ENCODE results near the gene SLC5A1. TPM values are rescaled to one million over a fixed set of nuclear protein-coding genes. Genes with fewer than 3 reads are reported as not detected.

Gene SLC5A1
- total and polyA plus RNA-seq, 2 experiments from 2014 or later, result 0.03 TPM; not detected in 1

DNA sequence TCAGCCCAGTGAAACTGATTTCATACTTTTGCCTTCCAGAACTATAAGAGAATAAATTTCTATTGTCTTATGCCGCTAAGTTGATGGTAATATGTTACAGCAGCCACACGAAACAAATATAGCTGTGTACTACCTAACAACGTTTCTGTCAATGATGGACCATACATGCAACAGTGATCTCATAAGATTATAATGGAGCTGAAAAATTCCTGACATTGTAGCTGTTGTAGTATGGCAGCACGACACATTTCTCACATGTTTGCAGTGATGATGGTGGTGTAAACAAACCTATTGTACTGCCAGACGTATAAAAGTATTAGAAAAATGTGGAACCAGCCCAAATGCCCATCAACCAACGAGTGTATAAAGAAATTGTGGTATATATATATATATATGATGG is 5.8 kb upstream of the SLC5A1 start:
- Histone ChIP-seq H3K79me2 (replicated peaks; ENCODE audit: insufficient read depth) (no peaks in the 10 kb centered on the region), H2AFZ (no peak overlapping the region), H3K4me2 (no peak overlapping the region), H3K9me2 (ENCODE audit: insufficient read depth) (peaks cover under 1% of the 10 kb centered on the region; the same call in 1 of the 2 replicates), H3K4me1 (ENCODE audit: insufficient read depth) (no peaks in the 10 kb centered on the region), H3F3A (replicated peaks; ENCODE audit: low read depth) (no peaks in the 10 kb centered on the region), H3K36me3 (ENCODE audit: insufficient read depth) (no peaks in the 10 kb centered on the region), H3K27me3 (ENCODE audit: insufficient read depth) (no peaks in the 10 kb centered on the region), H3K27ac (ENCODE audit: low read depth) (no peak overlapping the region), H4K20me1 (replicated peaks; ENCODE audit: insufficient read depth) (no peaks in the 10 kb centered on the region), H3K4me3 (no peak overlapping the region)
- ATAC-seq (no peak), DNase-seq (ENCODE audit: low spot score) (no peak)
- Mint-ChIP-seq H3K9me3 (no peaks in the 10 kb centered on the region), H3K36me3 (ENCODE audit: low read depth) (no peaks in the 10 kb centered on the region), H3K27ac (no peak overlapping the region), H3K4me3 (no peak overlapping the region), H3K4me1 (0 out of 3 replicates have a peak, but pooled peaks cover under 1% of the 10 kb centered on the region), H3K27me3 (ENCODE audit: insufficient read depth, low read depth, poor library complexity) (peaks cover 4% of the 10 kb centered on the region)
- TF ChIP-seq, protein P1, sequence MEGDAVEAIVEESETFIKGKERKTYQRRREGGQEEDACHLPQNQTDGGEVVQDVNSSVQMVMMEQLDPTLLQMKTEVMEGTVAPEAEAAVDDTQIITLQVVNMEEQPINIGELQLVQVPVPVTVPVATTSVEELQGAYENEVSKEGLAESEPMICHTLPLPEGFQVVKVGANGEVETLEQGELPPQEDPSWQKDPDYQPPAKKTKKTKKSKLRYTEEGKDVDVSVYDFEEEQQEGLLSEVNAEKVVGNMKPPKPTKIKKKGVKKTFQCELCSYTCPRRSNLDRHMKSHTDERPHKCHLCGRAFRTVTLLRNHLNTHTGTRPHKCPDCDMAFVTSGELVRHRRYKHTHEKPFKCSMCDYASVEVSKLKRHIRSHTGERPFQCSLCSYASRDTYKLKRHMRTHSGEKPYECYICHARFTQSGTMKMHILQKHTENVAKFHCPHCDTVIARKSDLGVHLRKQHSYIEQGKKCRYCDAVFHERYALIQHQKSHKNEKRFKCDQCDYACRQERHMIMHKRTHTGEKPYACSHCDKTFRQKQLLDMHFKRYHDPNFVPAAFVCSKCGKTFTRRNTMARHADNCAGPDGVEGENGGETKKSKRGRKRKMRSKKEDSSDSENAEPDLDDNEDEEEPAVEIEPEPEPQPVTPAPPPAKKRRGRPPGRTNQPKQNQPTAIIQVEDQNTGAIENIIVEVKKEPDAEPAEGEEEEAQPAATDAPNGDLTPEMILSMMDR (conservative IDR thresholded peaks at IDR 0.05; ENCODE audit: low read depth in 2 of 2), result no peak
- TF ChIP-seq, protein P2, sequence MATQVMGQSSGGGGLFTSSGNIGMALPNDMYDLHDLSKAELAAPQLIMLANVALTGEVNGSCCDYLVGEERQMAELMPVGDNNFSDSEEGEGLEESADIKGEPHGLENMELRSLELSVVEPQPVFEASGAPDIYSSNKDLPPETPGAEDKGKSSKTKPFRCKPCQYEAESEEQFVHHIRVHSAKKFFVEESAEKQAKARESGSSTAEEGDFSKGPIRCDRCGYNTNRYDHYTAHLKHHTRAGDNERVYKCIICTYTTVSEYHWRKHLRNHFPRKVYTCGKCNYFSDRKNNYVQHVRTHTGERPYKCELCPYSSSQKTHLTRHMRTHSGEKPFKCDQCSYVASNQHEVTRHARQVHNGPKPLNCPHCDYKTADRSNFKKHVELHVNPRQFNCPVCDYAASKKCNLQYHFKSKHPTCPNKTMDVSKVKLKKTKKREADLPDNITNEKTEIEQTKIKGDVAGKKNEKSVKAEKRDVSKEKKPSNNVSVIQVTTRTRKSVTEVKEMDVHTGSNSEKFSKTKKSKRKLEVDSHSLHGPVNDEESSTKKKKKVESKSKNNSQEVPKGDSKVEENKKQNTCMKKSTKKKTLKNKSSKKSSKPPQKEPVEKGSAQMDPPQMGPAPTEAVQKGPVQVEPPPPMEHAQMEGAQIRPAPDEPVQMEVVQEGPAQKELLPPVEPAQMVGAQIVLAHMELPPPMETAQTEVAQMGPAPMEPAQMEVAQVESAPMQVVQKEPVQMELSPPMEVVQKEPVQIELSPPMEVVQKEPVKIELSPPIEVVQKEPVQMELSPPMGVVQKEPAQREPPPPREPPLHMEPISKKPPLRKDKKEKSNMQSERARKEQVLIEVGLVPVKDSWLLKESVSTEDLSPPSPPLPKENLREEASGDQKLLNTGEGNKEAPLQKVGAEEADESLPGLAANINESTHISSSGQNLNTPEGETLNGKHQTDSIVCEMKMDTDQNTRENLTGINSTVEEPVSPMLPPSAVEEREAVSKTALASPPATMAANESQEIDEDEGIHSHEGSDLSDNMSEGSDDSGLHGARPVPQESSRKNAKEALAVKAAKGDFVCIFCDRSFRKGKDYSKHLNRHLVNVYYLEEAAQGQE (IDR thresholded peaks at IDR 0.05; ENCODE audit: unreplicated experiment), result no peak
- TF ChIP-seq, protein P3, sequence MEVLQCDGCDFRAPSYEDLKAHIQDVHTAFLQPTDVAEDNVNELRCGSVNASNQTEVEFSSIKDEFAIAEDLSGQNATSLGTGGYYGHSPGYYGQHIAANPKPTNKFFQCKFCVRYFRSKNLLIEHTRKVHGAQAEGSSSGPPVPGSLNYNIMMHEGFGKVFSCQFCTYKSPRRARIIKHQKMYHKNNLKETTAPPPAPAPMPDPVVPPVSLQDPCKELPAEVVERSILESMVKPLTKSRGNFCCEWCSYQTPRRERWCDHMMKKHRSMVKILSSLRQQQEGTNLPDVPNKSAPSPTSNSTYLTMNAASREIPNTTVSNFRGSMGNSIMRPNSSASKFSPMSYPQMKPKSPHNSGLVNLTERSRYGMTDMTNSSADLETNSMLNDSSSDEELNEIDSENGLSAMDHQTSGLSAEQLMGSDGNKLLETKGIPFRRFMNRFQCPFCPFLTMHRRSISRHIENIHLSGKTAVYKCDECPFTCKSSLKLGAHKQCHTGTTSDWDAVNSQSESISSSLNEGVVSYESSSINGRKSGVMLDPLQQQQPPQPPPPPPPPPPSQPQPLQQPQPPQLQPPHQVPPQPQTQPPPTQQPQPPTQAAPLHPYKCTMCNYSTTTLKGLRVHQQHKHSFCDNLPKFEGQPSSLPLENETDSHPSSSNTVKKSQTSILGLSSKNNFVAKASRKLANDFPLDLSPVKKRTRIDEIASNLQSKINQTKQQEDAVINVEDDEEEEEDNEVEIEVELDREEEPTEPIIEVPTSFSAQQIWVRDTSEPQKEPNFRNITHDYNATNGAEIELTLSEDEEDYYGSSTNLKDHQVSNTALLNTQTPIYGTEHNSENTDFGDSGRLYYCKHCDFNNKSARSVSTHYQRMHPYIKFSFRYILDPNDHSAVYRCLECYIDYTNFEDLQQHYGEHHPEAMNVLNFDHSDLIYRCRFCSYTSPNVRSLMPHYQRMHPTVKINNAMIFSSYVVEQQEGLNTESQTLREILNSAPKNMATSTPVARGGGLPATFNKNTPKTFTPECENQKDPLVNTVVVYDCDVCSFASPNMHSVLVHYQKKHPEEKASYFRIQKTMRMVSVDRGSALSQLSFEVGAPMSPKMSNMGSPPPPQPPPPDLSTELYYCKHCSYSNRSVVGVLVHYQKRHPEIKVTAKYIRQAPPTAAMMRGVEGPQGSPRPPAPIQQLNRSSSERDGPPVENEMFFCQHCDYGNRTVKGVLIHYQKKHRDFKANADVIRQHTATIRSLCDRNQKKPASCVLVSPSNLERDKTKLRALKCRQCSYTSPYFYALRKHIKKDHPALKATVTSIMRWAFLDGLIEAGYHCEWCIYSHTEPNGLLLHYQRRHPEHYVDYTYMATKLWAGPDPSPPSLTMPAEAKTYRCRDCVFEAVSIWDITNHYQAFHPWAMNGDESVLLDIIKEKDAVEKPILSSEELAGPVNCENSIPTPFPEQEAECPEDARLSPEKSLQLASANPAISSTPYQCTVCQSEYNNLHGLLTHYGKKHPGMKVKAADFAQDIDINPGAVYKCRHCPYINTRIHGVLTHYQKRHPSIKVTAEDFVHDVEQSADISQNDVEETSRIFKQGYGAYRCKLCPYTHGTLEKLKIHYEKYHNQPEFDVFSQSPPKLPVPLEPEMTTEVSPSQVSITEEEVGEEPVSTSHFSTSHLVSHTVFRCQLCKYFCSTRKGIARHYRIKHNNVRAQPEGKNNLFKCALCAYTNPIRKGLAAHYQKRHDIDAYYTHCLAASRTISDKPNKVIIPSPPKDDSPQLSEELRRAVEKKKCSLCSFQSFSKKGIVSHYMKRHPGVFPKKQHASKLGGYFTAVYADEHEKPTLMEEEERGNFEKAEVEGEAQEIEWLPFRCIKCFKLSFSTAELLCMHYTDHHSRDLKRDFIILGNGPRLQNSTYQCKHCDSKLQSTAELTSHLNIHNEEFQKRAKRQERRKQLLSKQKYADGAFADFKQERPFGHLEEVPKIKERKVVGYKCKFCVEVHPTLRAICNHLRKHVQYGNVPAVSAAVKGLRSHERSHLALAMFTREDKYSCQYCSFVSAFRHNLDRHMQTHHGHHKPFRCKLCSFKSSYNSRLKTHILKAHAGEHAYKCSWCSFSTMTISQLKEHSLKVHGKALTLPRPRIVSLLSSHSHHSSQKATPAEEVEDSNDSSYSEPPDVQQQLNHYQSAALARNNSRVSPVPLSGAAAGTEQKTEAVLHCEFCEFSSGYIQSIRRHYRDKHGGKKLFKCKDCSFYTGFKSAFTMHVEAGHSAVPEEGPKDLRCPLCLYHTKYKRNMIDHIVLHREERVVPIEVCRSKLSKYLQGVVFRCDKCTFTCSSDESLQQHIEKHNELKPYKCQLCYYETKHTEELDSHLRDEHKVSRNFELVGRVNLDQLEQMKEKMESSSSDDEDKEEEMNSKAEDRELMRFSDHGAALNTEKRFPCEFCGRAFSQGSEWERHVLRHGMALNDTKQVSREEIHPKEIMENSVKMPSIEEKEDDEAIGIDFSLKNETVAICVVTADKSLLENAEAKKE (CRISPR knock-in tag; IDR thresholded peaks at IDR 0.05), result no peak
- TF ChIP-seq, protein P4, sequence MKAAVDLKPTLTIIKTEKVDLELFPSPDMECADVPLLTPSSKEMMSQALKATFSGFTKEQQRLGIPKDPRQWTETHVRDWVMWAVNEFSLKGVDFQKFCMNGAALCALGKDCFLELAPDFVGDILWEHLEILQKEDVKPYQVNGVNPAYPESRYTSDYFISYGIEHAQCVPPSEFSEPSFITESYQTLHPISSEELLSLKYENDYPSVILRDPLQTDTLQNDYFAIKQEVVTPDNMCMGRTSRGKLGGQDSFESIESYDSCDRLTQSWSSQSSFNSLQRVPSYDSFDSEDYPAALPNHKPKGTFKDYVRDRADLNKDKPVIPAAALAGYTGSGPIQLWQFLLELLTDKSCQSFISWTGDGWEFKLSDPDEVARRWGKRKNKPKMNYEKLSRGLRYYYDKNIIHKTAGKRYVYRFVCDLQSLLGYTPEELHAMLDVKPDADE (IDR thresholded peaks at IDR 0.05), result no peak

Measured in GM23338 (cell line).